Suprapubic skin (tissue), 4 donors: Measurements from ENCODE around the gene DDX27.

Experiments
- CTCF ChIP-seq, 2 donors: fragments of 200-600 bp in 1 of 2; fragments of 450-650 bp in 1 of 2; sonication (generic) in 1 of 2; IDR thresholded peaks; one replicate each; pipeline ENCODE4 v1.5.1; 2016 to 2019; ENCODE audit warnings: antibody characterized with exemption in 2 of 2, mild to moderate bottlenecking in 1 of 2, moderate library complexity in 1 of 2
- EP300 ChIP-seq: sonication (generic); formaldehyde crosslinking; IDR thresholded peaks from one replicate; pipeline ENCODE4 v1.6.1; 2017; ENCODE audit warnings: antibody characterized with exemption
- POLR2A ChIP-seq, 2 donors: fragments of 450-650 bp; IDR thresholded peaks; one replicate each; pipeline ENCODE4 v1.6.1; 2017; ENCODE audit warnings: antibody characterized with exemption in 2 of 2, mild to moderate bottlenecking in 2 of 2, moderate library complexity in 2 of 2
- POLR2AphosphoS5 ChIP-seq, 3 donors: sonication (generic); formaldehyde crosslinking; IDR thresholded peaks; one replicate each; pipeline ENCODE4 v1.6.1; 2017; ENCODE audit warnings: antibody characterized with exemption in 3 of 3

GRCh38 chr20:49252556-49253350, 33.5 kb downstream of the DDX27 start:
- no peak for TF ChIP-seq POLR2A (IDR thresholded peaks at IDR 0.05)
- TF ChIP-seq CTCF (IDR thresholded peaks at IDR 0.05), result no peak
- no peak for TF ChIP-seq POLR2AphosphoS5 (IDR thresholded peaks at IDR 0.05)
- no peak for TF ChIP-seq EP300
